HEK293 (cell line): ENCODE data around the gene RABGGTB.

Experiments
- FEZF1 ChIP-seq: fragments of 450-650 bp; formaldehyde crosslinking; IDR thresholded peaks from 2 replicates; pipeline ENCODE4 v1.5.1; 2016; ENCODE audit warnings: missing biosample characterization, missing genetic modification characterization
- ZBTB1 ChIP-seq: fragments of 450-650 bp; formaldehyde crosslinking; IDR thresholded peaks from 2 replicates; pipeline ENCODE4 v1.5.1; 2016; ENCODE audit warnings: missing biosample characterization, missing genetic modification characterization
- ZNF121 ChIP-seq: fragments of 450-650 bp; formaldehyde crosslinking; IDR thresholded peaks from 2 replicates; pipeline ENCODE4 v1.5.1; 2016; ENCODE audit warnings: missing biosample characterization, missing genetic modification characterization
- ZNF350 ChIP-seq: fragments of 450-650 bp; formaldehyde crosslinking; IDR thresholded peaks from 2 replicates; pipeline ENCODE4 v1.5.0; 2017; ENCODE audit warnings: missing biosample characterization, mild to moderate bottlenecking, missing genetic modification characterization
- TF ChIP-seq, protein P1 (sequence below): fragments of 450-650 bp; formaldehyde crosslinking; IDR thresholded peaks from 2 replicates; pipeline ENCODE4 v1.5.1; 2016; ENCODE audit warnings: missing biosample characterization, missing genetic modification characterization
- TF ChIP-seq, protein P2 (sequence below): IDR thresholded peaks from 2 replicates; pipeline ENCODE4 v1.6.1; 2011; ENCODE audit warnings: mild to moderate bottlenecking, low read depth, low read length, borderline replicate concordance
- TF ChIP-seq, protein P3 (sequence below): fragments of 450-650 bp; formaldehyde crosslinking; IDR thresholded peaks from 2 replicates; pipeline ENCODE4 v1.5.1; 2016; ENCODE audit warnings: missing biosample characterization, missing genetic modification characterization
- TF ChIP-seq, protein P4 (sequence below): fragments of 450-650 bp; formaldehyde crosslinking; IDR thresholded peaks from 2 replicates; pipeline ENCODE4 v1.5.1; 2016; ENCODE audit warnings: missing biosample characterization, missing genetic modification characterization

DNA sequence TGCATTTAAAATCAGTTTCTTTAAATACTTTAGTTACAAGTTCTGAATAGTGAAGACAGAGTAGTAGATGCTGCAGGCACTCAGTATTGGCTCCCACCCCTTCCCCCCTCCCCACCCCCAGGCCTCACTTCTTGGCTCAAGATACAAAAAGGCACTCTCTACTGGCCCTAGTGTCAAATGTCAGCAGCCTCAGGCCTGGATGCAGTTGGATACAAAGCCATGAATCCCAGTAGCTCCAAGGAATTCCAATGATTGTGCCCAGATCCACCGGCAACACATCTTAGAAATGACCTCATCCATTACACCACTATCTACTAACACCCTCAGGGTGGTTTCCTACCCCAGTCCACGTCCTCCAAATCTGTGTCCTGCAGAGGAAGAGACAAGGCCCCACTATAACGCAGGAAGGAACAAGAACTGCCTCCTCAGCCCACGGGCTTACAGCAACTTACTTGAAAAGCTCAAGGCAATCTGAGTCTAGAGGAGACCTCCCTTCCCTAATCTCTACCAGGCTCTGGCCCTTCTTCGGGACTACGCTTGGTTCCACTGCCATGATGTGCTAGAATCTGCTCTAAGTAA lies 43.9 kb upstream of the RABGGTB start:
- no peak for TF ChIP-seq ZNF350
- TF ChIP-seq, protein P1, sequence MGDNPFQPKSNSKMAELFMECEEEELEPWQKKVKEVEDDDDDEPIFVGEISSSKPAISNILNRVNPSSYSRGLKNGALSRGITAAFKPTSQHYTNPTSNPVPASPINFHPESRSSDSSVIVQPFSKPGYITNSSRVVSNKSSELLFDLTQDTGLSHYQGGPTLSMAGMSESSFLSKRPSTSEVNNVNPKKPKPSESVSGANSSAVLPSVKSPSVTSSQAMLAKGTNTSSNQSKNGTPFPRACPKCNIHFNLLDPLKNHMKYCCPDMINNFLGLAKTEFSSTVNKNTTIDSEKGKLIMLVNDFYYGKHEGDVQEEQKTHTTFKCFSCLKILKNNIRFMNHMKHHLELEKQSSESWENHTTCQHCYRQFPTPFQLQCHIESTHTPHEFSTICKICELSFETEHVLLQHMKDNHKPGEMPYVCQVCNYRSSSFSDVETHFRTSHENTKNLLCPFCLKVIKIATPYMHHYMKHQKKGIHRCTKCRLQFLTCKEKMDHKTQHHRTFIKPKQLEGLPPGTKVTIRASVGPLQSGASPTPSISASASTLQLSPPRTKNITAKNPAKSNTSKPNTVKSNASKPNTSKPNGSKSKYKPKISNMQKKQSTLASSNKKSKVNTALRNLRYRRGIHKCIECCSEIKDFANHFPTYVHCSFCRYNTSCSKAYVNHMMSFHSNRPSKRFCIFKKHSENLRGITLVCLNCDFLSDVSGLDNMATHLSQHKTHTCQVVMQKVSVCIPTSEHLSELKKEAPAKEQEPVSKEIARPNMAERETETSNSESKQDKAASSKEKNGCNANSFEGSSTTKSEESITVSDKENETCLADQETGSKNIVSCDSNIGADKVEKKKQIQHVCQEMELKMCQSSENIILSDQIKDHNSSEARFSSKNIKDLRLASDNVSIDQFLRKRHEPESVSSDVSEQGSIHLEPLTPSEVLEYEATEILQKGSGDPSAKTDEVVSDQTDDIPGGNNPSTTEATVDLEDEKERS: no peak
- TF ChIP-seq, protein P2, sequence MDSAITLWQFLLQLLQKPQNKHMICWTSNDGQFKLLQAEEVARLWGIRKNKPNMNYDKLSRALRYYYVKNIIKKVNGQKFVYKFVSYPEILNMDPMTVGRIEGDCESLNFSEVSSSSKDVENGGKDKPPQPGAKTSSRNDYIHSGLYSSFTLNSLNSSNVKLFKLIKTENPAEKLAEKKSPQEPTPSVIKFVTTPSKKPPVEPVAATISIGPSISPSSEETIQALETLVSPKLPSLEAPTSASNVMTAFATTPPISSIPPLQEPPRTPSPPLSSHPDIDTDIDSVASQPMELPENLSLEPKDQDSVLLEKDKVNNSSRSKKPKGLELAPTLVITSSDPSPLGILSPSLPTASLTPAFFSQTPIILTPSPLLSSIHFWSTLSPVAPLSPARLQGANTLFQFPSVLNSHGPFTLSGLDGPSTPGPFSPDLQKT: no peak
- TF ChIP-seq, protein P3, sequence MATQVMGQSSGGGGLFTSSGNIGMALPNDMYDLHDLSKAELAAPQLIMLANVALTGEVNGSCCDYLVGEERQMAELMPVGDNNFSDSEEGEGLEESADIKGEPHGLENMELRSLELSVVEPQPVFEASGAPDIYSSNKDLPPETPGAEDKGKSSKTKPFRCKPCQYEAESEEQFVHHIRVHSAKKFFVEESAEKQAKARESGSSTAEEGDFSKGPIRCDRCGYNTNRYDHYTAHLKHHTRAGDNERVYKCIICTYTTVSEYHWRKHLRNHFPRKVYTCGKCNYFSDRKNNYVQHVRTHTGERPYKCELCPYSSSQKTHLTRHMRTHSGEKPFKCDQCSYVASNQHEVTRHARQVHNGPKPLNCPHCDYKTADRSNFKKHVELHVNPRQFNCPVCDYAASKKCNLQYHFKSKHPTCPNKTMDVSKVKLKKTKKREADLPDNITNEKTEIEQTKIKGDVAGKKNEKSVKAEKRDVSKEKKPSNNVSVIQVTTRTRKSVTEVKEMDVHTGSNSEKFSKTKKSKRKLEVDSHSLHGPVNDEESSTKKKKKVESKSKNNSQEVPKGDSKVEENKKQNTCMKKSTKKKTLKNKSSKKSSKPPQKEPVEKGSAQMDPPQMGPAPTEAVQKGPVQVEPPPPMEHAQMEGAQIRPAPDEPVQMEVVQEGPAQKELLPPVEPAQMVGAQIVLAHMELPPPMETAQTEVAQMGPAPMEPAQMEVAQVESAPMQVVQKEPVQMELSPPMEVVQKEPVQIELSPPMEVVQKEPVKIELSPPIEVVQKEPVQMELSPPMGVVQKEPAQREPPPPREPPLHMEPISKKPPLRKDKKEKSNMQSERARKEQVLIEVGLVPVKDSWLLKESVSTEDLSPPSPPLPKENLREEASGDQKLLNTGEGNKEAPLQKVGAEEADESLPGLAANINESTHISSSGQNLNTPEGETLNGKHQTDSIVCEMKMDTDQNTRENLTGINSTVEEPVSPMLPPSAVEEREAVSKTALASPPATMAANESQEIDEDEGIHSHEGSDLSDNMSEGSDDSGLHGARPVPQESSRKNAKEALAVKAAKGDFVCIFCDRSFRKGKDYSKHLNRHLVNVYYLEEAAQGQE: no peak
- no peak for TF ChIP-seq FEZF1 (tag by site-specific recombination)
- TF ChIP-seq ZNF121 (tag by site-specific recombination): no peak
- TF ChIP-seq, protein P4, sequence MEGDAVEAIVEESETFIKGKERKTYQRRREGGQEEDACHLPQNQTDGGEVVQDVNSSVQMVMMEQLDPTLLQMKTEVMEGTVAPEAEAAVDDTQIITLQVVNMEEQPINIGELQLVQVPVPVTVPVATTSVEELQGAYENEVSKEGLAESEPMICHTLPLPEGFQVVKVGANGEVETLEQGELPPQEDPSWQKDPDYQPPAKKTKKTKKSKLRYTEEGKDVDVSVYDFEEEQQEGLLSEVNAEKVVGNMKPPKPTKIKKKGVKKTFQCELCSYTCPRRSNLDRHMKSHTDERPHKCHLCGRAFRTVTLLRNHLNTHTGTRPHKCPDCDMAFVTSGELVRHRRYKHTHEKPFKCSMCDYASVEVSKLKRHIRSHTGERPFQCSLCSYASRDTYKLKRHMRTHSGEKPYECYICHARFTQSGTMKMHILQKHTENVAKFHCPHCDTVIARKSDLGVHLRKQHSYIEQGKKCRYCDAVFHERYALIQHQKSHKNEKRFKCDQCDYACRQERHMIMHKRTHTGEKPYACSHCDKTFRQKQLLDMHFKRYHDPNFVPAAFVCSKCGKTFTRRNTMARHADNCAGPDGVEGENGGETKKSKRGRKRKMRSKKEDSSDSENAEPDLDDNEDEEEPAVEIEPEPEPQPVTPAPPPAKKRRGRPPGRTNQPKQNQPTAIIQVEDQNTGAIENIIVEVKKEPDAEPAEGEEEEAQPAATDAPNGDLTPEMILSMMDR (tag by site-specific recombination): no peak
- no peak for TF ChIP-seq ZBTB1
